ENCODE measurements around the gene UCKL1.
"Not testable (repeated sequence)": the region's sequence is repeated elsewhere in the genome, so short reads cannot be mapped to it uniquely, and the experiment has no call there.

Gene UCKL1

DNA sequence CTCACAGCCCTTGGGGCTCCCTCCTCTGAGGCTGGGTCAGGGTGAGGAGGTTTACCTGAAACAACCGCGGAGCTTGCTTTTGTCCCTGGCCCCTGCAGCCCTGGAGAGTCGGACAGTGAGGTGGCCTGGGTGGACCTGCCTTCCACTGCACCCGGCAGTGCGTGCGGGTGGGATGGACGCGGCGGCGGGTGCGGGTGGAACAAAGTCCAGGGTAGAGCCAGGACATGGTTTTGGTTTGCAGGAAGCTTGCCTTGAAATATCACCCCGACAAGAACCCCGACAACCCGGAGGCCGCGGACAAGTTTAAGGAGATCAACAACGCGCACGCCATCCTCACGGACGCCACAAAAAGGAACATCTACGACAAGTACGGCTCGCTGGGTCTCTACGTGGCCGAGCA is 27.1 kb downstream of the UCKL1 start:
- no peak overlapping the region for H3K4me3 ChIP-seq (ENCODE audit: low read depth, low read length)
- TF ChIP-seq, protein P1, sequence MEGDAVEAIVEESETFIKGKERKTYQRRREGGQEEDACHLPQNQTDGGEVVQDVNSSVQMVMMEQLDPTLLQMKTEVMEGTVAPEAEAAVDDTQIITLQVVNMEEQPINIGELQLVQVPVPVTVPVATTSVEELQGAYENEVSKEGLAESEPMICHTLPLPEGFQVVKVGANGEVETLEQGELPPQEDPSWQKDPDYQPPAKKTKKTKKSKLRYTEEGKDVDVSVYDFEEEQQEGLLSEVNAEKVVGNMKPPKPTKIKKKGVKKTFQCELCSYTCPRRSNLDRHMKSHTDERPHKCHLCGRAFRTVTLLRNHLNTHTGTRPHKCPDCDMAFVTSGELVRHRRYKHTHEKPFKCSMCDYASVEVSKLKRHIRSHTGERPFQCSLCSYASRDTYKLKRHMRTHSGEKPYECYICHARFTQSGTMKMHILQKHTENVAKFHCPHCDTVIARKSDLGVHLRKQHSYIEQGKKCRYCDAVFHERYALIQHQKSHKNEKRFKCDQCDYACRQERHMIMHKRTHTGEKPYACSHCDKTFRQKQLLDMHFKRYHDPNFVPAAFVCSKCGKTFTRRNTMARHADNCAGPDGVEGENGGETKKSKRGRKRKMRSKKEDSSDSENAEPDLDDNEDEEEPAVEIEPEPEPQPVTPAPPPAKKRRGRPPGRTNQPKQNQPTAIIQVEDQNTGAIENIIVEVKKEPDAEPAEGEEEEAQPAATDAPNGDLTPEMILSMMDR (IDR thresholded peaks at IDR 0.05; ENCODE audit: low read depth, low read length): no peak

DNA sequence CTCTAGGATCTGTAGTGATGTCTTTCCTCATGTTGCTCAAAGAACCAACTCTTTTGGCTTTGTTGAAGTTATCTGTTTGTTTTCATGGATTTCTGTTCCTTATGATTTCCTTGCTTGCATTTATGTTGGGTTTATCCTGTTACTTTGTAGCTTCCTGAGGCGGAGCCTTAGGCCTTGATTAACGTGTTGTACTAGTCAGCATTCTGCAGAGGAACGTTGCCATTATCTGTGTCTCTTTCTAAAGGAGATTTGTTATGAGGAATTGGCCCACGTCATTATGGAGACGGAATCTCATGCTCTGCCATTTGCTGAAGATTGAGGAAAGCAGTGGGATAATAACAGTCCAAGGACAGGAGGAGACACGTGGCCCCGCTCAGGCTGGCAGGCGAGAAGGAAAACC is 29.9 kb downstream of the UCKL1 start:
- TF ChIP-seq, protein P1 (IDR thresholded peaks at IDR 0.05; ENCODE audit: low read depth, low read length): no peak
- no peak overlapping the region for H3K4me3 ChIP-seq (ENCODE audit: low read depth, low read length)

- no peak overlapping the region for H3K4me3 ChIP-seq (ENCODE audit: low read depth, low read length)
- TF ChIP-seq, protein P1 (IDR thresholded peaks at IDR 0.05; ENCODE audit: low read depth, low read length): no peak
Measured at GRCh38 chr20:63924241-63924640, 32.0 kb downstream of the UCKL1 start.

DNA sequence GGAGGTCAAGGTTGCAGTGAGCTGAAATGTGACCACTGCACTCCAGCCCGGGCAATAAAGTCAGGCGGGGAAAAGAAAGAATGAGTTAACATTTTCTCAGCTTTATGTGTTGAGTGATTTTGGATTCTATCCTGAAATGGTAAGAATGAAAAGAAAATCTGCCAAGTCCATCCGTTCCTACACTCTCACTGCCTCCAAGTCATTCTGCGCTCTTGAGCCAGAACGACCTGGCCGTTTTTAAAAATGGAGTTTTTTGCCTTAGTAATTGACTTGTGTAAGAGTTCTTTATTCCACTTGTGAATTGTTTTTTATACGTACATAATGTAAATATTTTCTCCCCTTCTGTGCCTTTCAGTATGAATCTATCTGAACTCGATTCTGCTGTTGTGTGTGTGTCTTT is 32.6 kb downstream of the UCKL1 start:
- TF ChIP-seq, protein P1 (IDR thresholded peaks at IDR 0.05; ENCODE audit: low read depth, low read length): no peak
- H3K4me3 ChIP-seq (ENCODE audit: low read depth, low read length): no peak overlapping the region

- no peak overlapping the region for H3K4me3 ChIP-seq (ENCODE audit: low read depth, low read length)
- TF ChIP-seq, protein P1 (IDR thresholded peaks at IDR 0.05; ENCODE audit: low read depth, low read length): no peak
Measured at GRCh38 chr20:63920226-63920625, 36.0 kb downstream of the UCKL1 start.

GRCh38 chr20:63919130-63919529 is 37.1 kb downstream of the UCKL1 start:
- no peak overlapping the region for H3K4me3 ChIP-seq (ENCODE audit: low read depth, low read length)
- TF ChIP-seq, protein P1 (IDR thresholded peaks at IDR 0.05; ENCODE audit: low read depth, low read length): no peak

GRCh38 chr20:63917811-63918210 is 38.4 kb downstream of the UCKL1 start:
- no peak overlapping the region for H3K4me3 ChIP-seq (ENCODE audit: low read depth, low read length)
- TF ChIP-seq, protein P1 (IDR thresholded peaks at IDR 0.05; ENCODE audit: low read depth, low read length): no peak

GRCh38 chr20:63916371-63916939 is 39.8 kb downstream of the UCKL1 start:
- H3K4me3 ChIP-seq (ENCODE audit: low read depth, low read length): not testable (repeated sequence)
